ENCODE measurements around the gene C1QTNF1.

- TF ChIP-seq CSDC2 (CRISPR knock-in tag; IDR thresholded peaks at IDR 0.05) (no peak), ESRRG (CRISPR knock-in tag; IDR thresholded peaks at IDR 0.05) (no peak), ISL1 (CRISPR knock-in tag; IDR thresholded peaks at IDR 0.05) (no peak), SNAI2 (CRISPR knock-in tag; IDR thresholded peaks at IDR 0.05) (no peak)
Observed at GRCh38 chr17:79062691-79063090, 38.7 kb downstream of the C1QTNF1 start.

Data from SK-N-SH treated with all-trans-retinoic acid at 6 μM for 48 hours (cell line).